IMR-90 (cell line): ENCODE data around the gene PRKCE. TPM values are rescaled to one million over a fixed set of nuclear protein-coding genes. Genes with fewer than 3 reads are reported as not detected.
A peak's percentile ranks its signal among the peaks of the same experiment; 100 is the strongest.

Experiments
- ATAC-seq: fragments of 200-7000 bp; cut with Tn5 transposase; 2 replicates; pipeline ENCODE4 v1.9.1; 2020; ENCODE audit warnings: low read depth, mild to moderate bottlenecking, moderate library complexity
- BruUV-seq: library from RNA; stranded (reverse); fragments of 400-500 nt; replicated peaks from 2 replicates; lab custom pipeline; 2021; lab: Mats Ljungman, UMichigan
- CTCF ChIA-PET: fragments of 300-600 bp; formaldehyde crosslinking; extraction: SDS; loops from one replicate; lab custom pipeline; 2021; ENCODE audit warnings: antibody characterized with exemption; lab: Yijun Ruan, JAX
- POLR2A ChIA-PET: fragments of 300-600 bp; sonication (Branson Sonifier 250); formaldehyde crosslinking; loops from one replicate; lab custom pipeline; 2022; ENCODE audit warnings: antibody characterized with exemption; ENCODE audit not compliant: unreplicated experiment; lab: Charles Lee
- DNase-seq: peaks from one replicate; pipeline ENCODE4 v3.0.0; 2013
- H2AFZ ChIP-seq: replicated peaks from 2 replicates; pipeline ENCODE3; 2013; ENCODE audit warnings: low read length, mild to moderate bottlenecking; ENCODE audit not compliant: poor library complexity
- H2AK5ac ChIP-seq: 2 replicates; pipeline ENCODE4 v1.6.1; 2013; ENCODE audit warnings: low read depth, low read length, inconsistent platforms
- H2AK9ac ChIP-seq: replicated peaks from 2 replicates; pipeline ENCODE3; 2013; ENCODE audit warnings: mild to moderate bottlenecking, low read depth, low read length, moderate library complexity; ENCODE audit not compliant: poor library complexity
- H2BK120ac ChIP-seq: 2 replicates; pipeline ENCODE4 v1.6.1; 2013; ENCODE audit warnings: low read depth, low read length, inconsistent platforms
- H2BK15ac ChIP-seq: 3 replicates; pipeline ENCODE4 v1.6.1; 2013; ENCODE audit warnings: low read depth, low read length, inconsistent platforms
- H2BK20ac ChIP-seq: 2 replicates; pipeline ENCODE4 v1.6.1; 2013; ENCODE audit warnings: low read depth, mild to moderate bottlenecking, inconsistent platforms, low read length, moderate library complexity
- H2BK5ac ChIP-seq: 2 replicates; pipeline ENCODE4 v1.6.1; 2013; ENCODE audit warnings: mild to moderate bottlenecking, low read depth, low read length, inconsistent platforms; ENCODE audit not compliant: poor library complexity, severe bottlenecking
- H3K14ac ChIP-seq: replicated peaks from 2 replicates; pipeline ENCODE4 v1.6.1; 2013; ENCODE audit warnings: low read depth, low read length, inconsistent platforms
- H3K18ac ChIP-seq: 2 replicates; pipeline ENCODE4 v1.6.1; 2013; ENCODE audit warnings: low read depth, low read length, control low read depth
- H3K23ac ChIP-seq: 2 replicates; pipeline ENCODE4 v1.6.1; 2013; ENCODE audit warnings: low read depth, low read length, inconsistent platforms
- H3K27ac ChIP-seq: 2 replicates; pipeline ENCODE4 v1.5.1; 2013; ENCODE audit warnings: mild to moderate bottlenecking, control low read depth, low read length; ENCODE audit not compliant: insufficient read depth
- H3K27me3 ChIP-seq: 2 replicates; pipeline ENCODE4 v1.6.1; 2013; ENCODE audit warnings: low read length; ENCODE audit not compliant: control insufficient read depth, insufficient read depth
- H3K36me3 ChIP-seq: 2 replicates; pipeline ENCODE4 v1.6.1; 2013; ENCODE audit warnings: low read length, mixed read lengths; ENCODE audit not compliant: control insufficient read depth, insufficient read depth
- H3K4ac ChIP-seq: 2 replicates; pipeline ENCODE4 v1.6.1; 2013; ENCODE audit warnings: low read depth, low read length, inconsistent platforms
- H3K4me1 ChIP-seq: 2 replicates; pipeline ENCODE4 v1.6.1; 2013; ENCODE audit warnings: low read length, mixed read lengths; ENCODE audit not compliant: control insufficient read depth, insufficient read depth
- H3K4me2 ChIP-seq: 2 replicates; pipeline ENCODE4 v1.6.1; 2013; ENCODE audit warnings: low read depth, mild to moderate bottlenecking, control low read depth, low read length, moderate library complexity
- H3K4me3 ChIP-seq: 2 replicates; pipeline ENCODE4 v1.5.1; 2013; ENCODE audit warnings: low read depth, mild to moderate bottlenecking, control low read depth, low read length, moderate library complexity; ENCODE audit not compliant: insufficient read depth
- H3K56ac ChIP-seq: 2 replicates; pipeline ENCODE4 v1.6.1; 2013; ENCODE audit warnings: low read length, inconsistent platforms; ENCODE audit not compliant: insufficient read depth; ENCODE audit errors: extremely low read depth
- H3K79me1 ChIP-seq, 2 experiments: 2 replicates each; pipeline ENCODE4 v1.6.1; 2013; ENCODE audit warnings: low read length in 2 of 2, inconsistent platforms in 1 of 2, low read depth in 1 of 2
- H3K9ac ChIP-seq: 2 replicates; pipeline ENCODE4 v1.6.1; 2013; ENCODE audit warnings: low read depth, low read length, control low read depth
- H3K9me1 ChIP-seq: 2 replicates; pipeline ENCODE4 v1.6.1; 2013; ENCODE audit warnings: low read length, inconsistent platforms; ENCODE audit not compliant: insufficient read depth
- H3K9me3 ChIP-seq: 2 replicates; pipeline ENCODE4 v1.6.1; 2013; ENCODE audit warnings: low read length; ENCODE audit not compliant: control insufficient read depth, insufficient read depth
- H4K20me1 ChIP-seq: 2 replicates; pipeline ENCODE4 v1.6.1; 2013; ENCODE audit warnings: low read length, inconsistent platforms; ENCODE audit not compliant: insufficient read depth
- H4K5ac ChIP-seq: 2 replicates; pipeline ENCODE4 v1.6.1; 2013; ENCODE audit warnings: mild to moderate bottlenecking, low read depth, low read length, control low read depth
- H4K8ac ChIP-seq, 2 experiments: 2 replicates each; pipeline ENCODE4 v1.6.1; 2013; ENCODE audit warnings: low read depth in 2 of 2, low read length in 2 of 2, control low read depth in 1 of 2, inconsistent platforms in 1 of 2
- H4K91ac ChIP-seq: 2 replicates; pipeline ENCODE4 v1.6.1; 2013; ENCODE audit warnings: low read depth, low read length, inconsistent platforms; ENCODE audit not compliant: insufficient read depth
- BHLHE40 ChIP-seq: fragments of 150-350 bp; IDR thresholded peaks from 2 replicates; pipeline ENCODE4 v1.6.1; 2016; ENCODE audit warnings: mild to moderate bottlenecking, low read depth, low read length
- CEBPB ChIP-seq: IDR thresholded peaks from 2 replicates; pipeline ENCODE4 v1.6.1; 2012; ENCODE audit warnings: low read depth, low read length, improper control_type of control experiment
- FOS ChIP-seq: fragments of 150-350 bp; IDR thresholded peaks from 2 replicates; pipeline ENCODE4 v1.6.1; 2016; ENCODE audit warnings: low read depth, low read length
- MAFK ChIP-seq: IDR thresholded peaks from 2 replicates; pipeline ENCODE4 v1.6.1; 2012; ENCODE audit warnings: low read depth, low read length, improper control_type of control experiment
- MAZ ChIP-seq: IDR thresholded peaks from 2 replicates; pipeline ENCODE4 v1.6.1; 2012; ENCODE audit warnings: low read depth, mild to moderate bottlenecking, low read length, improper control_type of control experiment, moderate library complexity, borderline replicate concordance
- NFE2L2 ChIP-seq: fragments of 150-350 bp; IDR thresholded peaks from 2 replicates; pipeline ENCODE4 v1.6.1; 2016; ENCODE audit warnings: low read depth, mild to moderate bottlenecking, low read length
- POLR2A ChIP-seq: IDR thresholded peaks from 2 replicates; pipeline ENCODE4 v1.6.1; 2012; ENCODE audit warnings: mild to moderate bottlenecking, low read depth, low read length
- RAD21 ChIP-seq: IDR thresholded peaks from 2 replicates; pipeline ENCODE4 v1.6.1; 2012; ENCODE audit warnings: low read length, improper control_type of control experiment
- RCOR1 ChIP-seq: IDR thresholded peaks from 2 replicates; pipeline ENCODE4 v1.6.1; 2012; ENCODE audit warnings: mild to moderate bottlenecking, low read length, improper control_type of control experiment; ENCODE audit not compliant: insufficient replicate concordance
- RFX5 ChIP-seq: IDR thresholded peaks from 2 replicates; pipeline ENCODE4 v1.8.0; 2012; ENCODE audit warnings: low read depth, mild to moderate bottlenecking, low read length, moderate library complexity
- SMC3 ChIP-seq: fragments of 150-350 bp; IDR thresholded peaks from 2 replicates; pipeline ENCODE4 v1.6.1; 2016; ENCODE audit warnings: low read depth, mild to moderate bottlenecking, antibody characterized with exemption, low read length, moderate library complexity
- WGBS, 2 experiments: methylation state at CpG; one replicate each; pipeline versions ENCODE4 v1.1.5 to v1.1.7; 2013; ENCODE audit warnings: missing lambda C conversion rate in 2 of 2; ENCODE audit not compliant: insufficient read length in 1 of 2; ENCODE audit errors: extremely low coverage in 2 of 2; 5-methylcytosine and 5-hydroxymethylcytosine counted together
- dilution Hi-C: fragments of 300-500 bp; cut with HindIII; formaldehyde crosslinking; loops from one replicate; pipeline ENCODE4 v1.14.3; 2018; ENCODE audit warnings: low sequenced_read_pairs; ENCODE audit not compliant: unreplicated experiment
- in situ Hi-C: fragments of 300-500 bp; cut with MboI; formaldehyde crosslinking; loops from 3 replicates; pipeline ENCODE4 v1.14.3; 2019; ENCODE audit warnings: low sequenced_read_pairs, inconsistent platforms, mixed read lengths
- intact Hi-C: fragments of 100-400 bp; cut with micrococcal nuclease; formaldehyde crosslinking; loops from 2 replicates; pipeline ENCODE4 v1.10.0; 2022
- polyA plus RNA-seq, 3 experiments: library from polyadenylated mRNA; depleted of rRNA; stranded (reverse); fragments of >200 nt; gene quantifications; 2 replicates each; pipeline ENCODE4 v1.2.3, GENCODE V29; 2012; ENCODE audit warnings: low replicate concordance in 1 of 3
- total RNA-seq: library from RNA; depleted of rRNA; stranded (reverse); fragments of >200 nt; gene quantifications from 2 replicates; pipeline ENCODE4 v1.2.3, GENCODE V29; 2012
- TF ChIP-seq, protein P1 (sequence below): fragments of 150-350 bp; IDR thresholded peaks from 2 replicates; pipeline ENCODE4 v1.6.1; 2017; ENCODE audit warnings: mild to moderate bottlenecking, antibody characterized with exemption, low read length, low read depth
- TF ChIP-seq, protein P2 (sequence below): fragments of 150-350 bp; IDR thresholded peaks from 2 replicates; pipeline ENCODE4 v1.6.1; 2016; ENCODE audit warnings: low read depth, mild to moderate bottlenecking, low read length, moderate library complexity, borderline replicate concordance
- TF ChIP-seq, protein P3 (sequence below): conservative IDR thresholded peaks from 2 replicates; pipeline ENCODE4 v1.5.1; 2012; ENCODE audit warnings: mild to moderate bottlenecking, low read depth, low read length, improper control_type of control experiment

Gene PRKCE
- total and polyA plus RNA-seq, 2 of the 4 experiments (the other 2 are of a cell fraction) = 8.1 to 32.4 TPM

DNA sequence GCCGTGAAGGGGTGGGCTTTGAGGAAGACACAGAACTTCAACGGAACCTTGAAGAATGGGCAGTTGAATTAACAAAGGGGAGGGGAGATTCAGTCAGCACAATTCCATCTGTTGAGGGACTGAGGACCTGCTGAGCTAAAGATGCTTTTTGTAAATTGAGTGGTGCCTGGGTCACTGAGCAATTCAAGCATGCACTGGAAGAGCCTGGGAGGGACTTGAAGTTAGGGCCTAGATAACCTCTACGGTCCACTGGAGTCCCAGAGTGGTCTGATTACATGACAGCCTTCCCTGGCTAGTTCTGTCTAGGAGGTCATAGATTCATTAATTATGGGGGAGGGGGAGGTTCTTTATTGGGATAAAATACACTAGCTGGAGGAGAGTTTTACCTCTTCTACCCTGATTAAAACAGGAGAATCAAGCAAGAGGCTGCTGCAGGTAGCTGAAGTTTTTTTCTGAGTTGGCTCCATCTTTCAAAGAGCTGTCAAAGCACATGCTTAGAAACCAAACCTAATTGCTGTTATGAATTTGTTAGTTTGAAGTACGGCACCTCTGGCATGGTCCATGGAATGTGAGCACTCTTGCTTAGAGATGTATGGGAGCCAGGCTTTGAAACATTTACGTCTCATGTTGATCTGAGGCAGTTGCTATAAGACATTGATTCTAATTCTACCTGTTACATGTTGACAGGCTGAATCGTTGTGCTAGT, 290.2 kb downstream of the PRKCE start:
- Histone ChIP-seq H2BK120ac (peak overlapping the region; percentile 24), H3K9me1 (peaks cover 27% of the 10 kb centered on the region), H3K56ac (no peak overlapping the region), H2BK5ac (no peak overlapping the region), H3K79me1 (peaks cover 8 to 30% of the 10 kb centered on the region in 2 experiments; a peak in 3 of 4 replicates), H3K4ac (peak overlapping the region; percentile 46; the same call in 1 of the 2 replicates), H3K4me1 (peaks cover 36% of the 10 kb centered on the region), H4K5ac (no peak overlapping the region), H4K8ac (no peak overlapping the region), H2BK20ac (peak overlapping the region; percentile 20; the same call in 1 of the 2 replicates), H2AK5ac (peak overlapping the region; percentile 36; the same call in 1 of the 2 replicates), H3K27ac (no peak overlapping the region), H3K36me3 (no peaks in the 10 kb centered on the region), H2BK15ac (peak overlapping the region; percentile 49; the same call in 1 of the 3 replicates), H4K20me1 (peaks cover 7% of the 10 kb centered on the region; the same call in 1 of the 2 replicates), H3K4me3 (no peak overlapping the region), H3K23ac (no peak overlapping the region; the same call in 1 of the 2 replicates), H3K27me3 (no peaks in the 10 kb centered on the region), H3K14ac (no peak overlapping the region; the same call in 1 of the 2 replicates), H3K9ac (no peak overlapping the region), H3K9me3 (no peaks in the 10 kb centered on the region), H3K4me2 (peak overlapping the region; percentile 28; the same call in 1 of the 2 replicates), H2AFZ (no peak overlapping the region), H4K91ac (no peak overlapping the region), H3K18ac (no peak overlapping the region; the same call in 1 of the 2 replicates), H2AK9ac (no peak overlapping the region)
- 76% methylated on average over 4 of the region's 6 CpGs; no CpG with 5 or more reads in 1 of the 2 experiments for WGBS, 2 experiments
- POLR2A ChIA-PET = no interaction called here
- dilution Hi-C loops (loop anchor here (25.0 kb wide), 1 partner anchor 304 kb away; no protein-coding TSS in a partner anchor), intact Hi-C loops (loop anchor here (5.0 kb wide), 1 partner anchor 356 kb away; the partner anchor contains the start of gene EPAS1), in situ Hi-C loops (no loop called here)
- DNase-seq (no peak), ATAC-seq (no peak)
- CTCF ChIA-PET = interaction anchor here (0.5 kb wide), 1 partner anchor 334 kb away, joined by 4 read pairs; no protein-coding TSS in a partner anchor
- no TSS peak for BruUV-seq
- no peak for TF ChIP-seq RAD21
- no peak for TF ChIP-seq MAZ
- TF ChIP-seq CEBPB = no peak
- TF ChIP-seq, protein P1, sequence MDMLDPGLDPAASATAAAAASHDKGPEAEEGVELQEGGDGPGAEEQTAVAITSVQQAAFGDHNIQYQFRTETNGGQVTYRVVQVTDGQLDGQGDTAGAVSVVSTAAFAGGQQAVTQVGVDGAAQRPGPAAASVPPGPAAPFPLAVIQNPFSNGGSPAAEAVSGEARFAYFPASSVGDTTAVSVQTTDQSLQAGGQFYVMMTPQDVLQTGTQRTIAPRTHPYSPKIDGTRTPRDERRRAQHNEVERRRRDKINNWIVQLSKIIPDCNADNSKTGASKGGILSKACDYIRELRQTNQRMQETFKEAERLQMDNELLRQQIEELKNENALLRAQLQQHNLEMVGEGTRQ = no peak
- TF ChIP-seq POLR2A = no peak
- TF ChIP-seq SMC3 = no peak
- no peak for TF ChIP-seq RCOR1
- TF ChIP-seq, protein P2, sequence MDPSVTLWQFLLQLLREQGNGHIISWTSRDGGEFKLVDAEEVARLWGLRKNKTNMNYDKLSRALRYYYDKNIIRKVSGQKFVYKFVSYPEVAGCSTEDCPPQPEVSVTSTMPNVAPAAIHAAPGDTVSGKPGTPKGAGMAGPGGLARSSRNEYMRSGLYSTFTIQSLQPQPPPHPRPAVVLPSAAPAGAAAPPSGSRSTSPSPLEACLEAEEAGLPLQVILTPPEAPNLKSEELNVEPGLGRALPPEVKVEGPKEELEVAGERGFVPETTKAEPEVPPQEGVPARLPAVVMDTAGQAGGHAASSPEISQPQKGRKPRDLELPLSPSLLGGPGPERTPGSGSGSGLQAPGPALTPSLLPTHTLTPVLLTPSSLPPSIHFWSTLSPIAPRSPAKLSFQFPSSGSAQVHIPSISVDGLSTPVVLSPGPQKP = no peak
- TF ChIP-seq, protein P3, sequence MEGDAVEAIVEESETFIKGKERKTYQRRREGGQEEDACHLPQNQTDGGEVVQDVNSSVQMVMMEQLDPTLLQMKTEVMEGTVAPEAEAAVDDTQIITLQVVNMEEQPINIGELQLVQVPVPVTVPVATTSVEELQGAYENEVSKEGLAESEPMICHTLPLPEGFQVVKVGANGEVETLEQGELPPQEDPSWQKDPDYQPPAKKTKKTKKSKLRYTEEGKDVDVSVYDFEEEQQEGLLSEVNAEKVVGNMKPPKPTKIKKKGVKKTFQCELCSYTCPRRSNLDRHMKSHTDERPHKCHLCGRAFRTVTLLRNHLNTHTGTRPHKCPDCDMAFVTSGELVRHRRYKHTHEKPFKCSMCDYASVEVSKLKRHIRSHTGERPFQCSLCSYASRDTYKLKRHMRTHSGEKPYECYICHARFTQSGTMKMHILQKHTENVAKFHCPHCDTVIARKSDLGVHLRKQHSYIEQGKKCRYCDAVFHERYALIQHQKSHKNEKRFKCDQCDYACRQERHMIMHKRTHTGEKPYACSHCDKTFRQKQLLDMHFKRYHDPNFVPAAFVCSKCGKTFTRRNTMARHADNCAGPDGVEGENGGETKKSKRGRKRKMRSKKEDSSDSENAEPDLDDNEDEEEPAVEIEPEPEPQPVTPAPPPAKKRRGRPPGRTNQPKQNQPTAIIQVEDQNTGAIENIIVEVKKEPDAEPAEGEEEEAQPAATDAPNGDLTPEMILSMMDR = no peak
- TF ChIP-seq BHLHE40 = no peak
- TF ChIP-seq FOS = no peak
- no peak for TF ChIP-seq MAFK
- TF ChIP-seq NFE2L2 = no peak
- TF ChIP-seq RFX5 = no peak
